SH-SY5Y (cell line): ENCODE data around the gene ATE1.

Experiments used
- GATA2 ChIP-seq: IDR thresholded peaks from 2 replicates; pipeline ENCODE4 v1.6.1; 2011; ENCODE audit warnings: mild to moderate bottlenecking, low read depth, low read length
- GATA3 ChIP-seq: IDR thresholded peaks from 2 replicates; pipeline ENCODE4 v1.6.1; 2011; ENCODE audit warnings: low read depth, mild to moderate bottlenecking, low read length, moderate library complexity

ATE1 gene

GRCh38 chr10:121900443-121901174, 27.2 kb downstream of the ATE1 start:
- no peak for TF ChIP-seq GATA3
- TF ChIP-seq GATA2: no peak

DNA sequence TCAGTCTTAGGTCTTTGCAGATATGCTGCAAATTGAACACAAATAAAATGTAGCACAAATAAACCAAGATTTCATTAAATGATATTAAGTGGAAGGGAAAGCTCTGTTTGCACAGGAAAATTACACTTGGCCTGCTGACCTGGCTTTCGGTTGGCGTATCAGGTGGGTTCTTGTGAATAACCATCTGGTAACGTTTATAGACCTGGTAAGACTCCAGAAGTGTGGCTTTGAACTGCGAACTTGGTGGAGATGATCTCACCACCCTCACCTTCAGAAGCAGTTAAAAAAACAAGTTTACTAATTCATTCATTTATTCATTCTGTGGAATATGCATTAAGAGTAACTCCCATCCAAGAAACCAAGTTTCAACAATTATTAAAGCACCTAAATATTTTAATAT, 28.1 kb downstream of the ATE1 start:
- no peak for TF ChIP-seq GATA3

- no peak for TF ChIP-seq GATA2
- TF ChIP-seq GATA3: no peak
Observed at GRCh38 chr10:121891103-121891502, 36.7 kb downstream of the ATE1 start.

GRCh38 chr10:121889212-121889611, 38.6 kb downstream of the ATE1 start:
- no peak for TF ChIP-seq GATA2
- no peak for TF ChIP-seq GATA3

GRCh38 chr10:121886997-121887622, 40.7 kb downstream of the ATE1 start:
- TF ChIP-seq GATA3 (no peak), GATA2 (no peak)

- TF ChIP-seq GATA2 (no peak), GATA3 (no peak)
Observed at GRCh38 chr10:121886181-121886580, 41.6 kb downstream of the ATE1 start.

- TF ChIP-seq GATA2 (no peak), GATA3 (no peak)
Observed at GRCh38 chr10:121880895-121881294, 46.9 kb downstream of the ATE1 start.

DNA sequence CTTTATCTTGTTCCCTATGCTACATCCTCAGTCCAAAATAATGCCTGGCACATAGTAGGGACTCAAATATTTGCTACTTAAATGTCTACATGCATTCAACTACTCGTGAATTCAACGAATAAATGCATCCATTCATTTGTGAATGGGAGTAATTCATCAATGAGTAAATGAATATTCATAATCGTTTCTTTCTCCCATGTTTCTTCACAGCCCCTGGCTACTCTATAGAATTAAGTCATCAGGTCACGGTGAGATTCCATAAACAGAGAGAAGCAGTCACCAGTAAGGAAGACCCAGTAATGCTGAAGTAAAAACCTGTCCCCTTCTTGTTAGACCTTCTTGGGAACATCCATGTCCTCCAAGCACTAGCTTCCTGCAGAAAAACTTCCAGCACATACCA, 48.4 kb downstream of the ATE1 start:
- TF ChIP-seq GATA3: no peak
- TF ChIP-seq GATA2: no peak

GRCh38 chr10:121873236-121873635, 54.6 kb downstream of the ATE1 start:
- TF ChIP-seq GATA3 (no peak), GATA2 (no peak)

DNA sequence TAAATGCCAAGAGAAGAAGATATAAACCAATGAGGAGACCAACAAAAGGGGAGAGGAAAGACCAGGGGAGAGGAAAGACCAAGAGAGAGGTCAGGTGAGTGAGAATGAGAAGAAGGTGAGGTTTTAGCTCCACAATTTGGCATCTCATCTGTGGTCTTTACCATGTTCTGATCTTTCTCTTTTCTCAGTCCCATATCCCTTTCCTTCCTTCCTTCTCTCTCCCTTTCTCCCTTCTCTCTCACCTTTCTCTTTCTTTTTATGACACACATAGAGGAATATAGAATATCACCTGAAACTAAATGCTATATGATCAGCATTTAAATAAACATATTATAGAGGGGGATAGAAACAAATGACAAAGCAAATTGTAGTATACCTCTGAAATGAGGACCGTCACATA, 57.4 kb downstream of the ATE1 start:
- TF ChIP-seq GATA3 (no peak), GATA2 (no peak)

DNA sequence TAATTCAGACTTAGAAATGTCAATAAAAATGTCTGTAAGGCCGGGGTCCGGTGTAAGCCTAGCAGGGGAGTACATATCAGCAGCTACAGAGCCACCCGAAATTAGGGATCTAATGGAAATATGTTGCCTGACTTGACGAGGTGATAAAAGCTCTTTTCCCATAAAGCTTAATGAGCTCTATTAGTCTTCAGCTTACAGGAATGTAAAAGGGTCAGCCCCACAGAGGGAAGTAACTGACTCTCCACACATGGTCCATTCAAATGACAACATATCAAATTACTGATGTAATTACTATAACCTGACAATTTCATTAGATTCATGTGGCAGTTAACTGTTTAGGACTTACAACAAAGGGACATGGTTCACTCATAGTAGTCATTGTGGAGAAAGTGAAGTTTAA, 62.3 kb downstream of the ATE1 start:
- no peak for TF ChIP-seq GATA2
- TF ChIP-seq GATA3: no peak

DNA sequence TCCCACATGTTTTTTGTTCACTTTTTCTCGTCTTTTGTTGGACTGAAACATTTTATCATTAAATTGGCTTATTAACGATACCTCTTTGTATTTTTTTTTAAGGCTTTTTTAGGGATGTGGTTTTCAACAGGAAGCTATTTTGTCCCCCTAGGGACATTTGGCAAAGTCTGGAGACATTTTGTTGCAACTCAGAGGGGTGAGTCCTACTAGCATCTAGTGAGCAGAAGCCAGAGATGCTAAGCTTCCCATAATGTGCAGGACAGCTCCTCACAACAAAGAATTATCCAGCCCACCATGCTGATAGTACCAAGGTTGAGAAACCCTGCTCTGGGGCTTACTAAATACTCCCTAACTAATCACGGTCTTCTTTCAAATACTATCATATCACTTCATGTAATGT, 63.2 kb downstream of the ATE1 start:
- TF ChIP-seq GATA2 (no peak), GATA3 (no peak)

GRCh38 chr10:121864168-121864567, 63.7 kb downstream of the ATE1 start:
- no peak for TF ChIP-seq GATA2
- TF ChIP-seq GATA3: no peak

DNA sequence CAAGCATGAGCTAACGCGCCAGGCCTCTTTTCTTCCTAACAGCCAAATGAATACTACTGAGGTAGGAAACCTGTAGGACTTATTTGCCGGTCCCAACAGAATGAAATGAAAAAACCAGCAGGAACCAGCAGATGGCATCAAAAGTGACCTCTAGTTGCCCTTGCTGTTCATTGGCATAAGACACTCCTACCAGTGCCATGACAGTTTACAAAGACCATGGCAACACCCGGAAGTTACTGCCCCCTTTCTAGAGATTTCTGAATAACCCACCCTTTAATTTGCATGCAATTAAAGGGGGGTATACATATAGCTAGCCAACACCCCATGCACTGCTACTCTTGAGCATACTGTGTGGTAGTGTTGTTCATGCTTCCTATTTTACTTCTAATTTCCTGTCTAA, 65.2 kb downstream of the ATE1 start:
- TF ChIP-seq GATA3: no peak
- TF ChIP-seq GATA2: no peak

- TF ChIP-seq GATA3: no peak
- no peak for TF ChIP-seq GATA2
Observed at GRCh38 chr10:121862042-121862441, 65.8 kb downstream of the ATE1 start.
